Loucy (cell line): ENCODE results near the gene CLEC2L.

Experiments
- H2AFZ ChIP-seq: fragments of 200-600 bp; sonication (generic); 2 replicates; pipeline ENCODE4 v1.6.0; 2016; ENCODE audit warnings: antibody characterized with exemption, mild to moderate bottlenecking, low read length, moderate library complexity
- H3F3A ChIP-seq: fragments of 200-600 bp; 2 replicates; pipeline ENCODE4 v1.6.0; 2016; ENCODE audit warnings: antibody characterized with exemption, low read depth, mild to moderate bottlenecking
- H3K27me3 ChIP-seq: fragments of 200-600 bp; sonication (generic); 2 replicates; pipeline ENCODE4 v1.6.1; 2014; ENCODE audit warnings: low read length, mild to moderate bottlenecking; ENCODE audit not compliant: insufficient read depth, poor library complexity, severe bottlenecking
- H3K36me3 ChIP-seq: fragments of 200-600 bp; sonication (generic); 2 replicates; pipeline ENCODE4 v1.6.1; 2016; ENCODE audit warnings: low read length; ENCODE audit not compliant: insufficient read depth
- H3K4me1 ChIP-seq: fragments of 200-600 bp; sonication (generic); 2 replicates; pipeline ENCODE4 v1.5.1; 2014; ENCODE audit warnings: low read length, mild to moderate bottlenecking; ENCODE audit not compliant: insufficient read depth, poor library complexity, severe bottlenecking
- H3K4me2 ChIP-seq: fragments of 200-600 bp; sonication (generic); 2 replicates; pipeline ENCODE4 v1.6.0; 2014; ENCODE audit warnings: antibody characterized with exemption, low read length, low read depth, mild to moderate bottlenecking; ENCODE audit not compliant: poor library complexity, severe bottlenecking
- H3K4me3 ChIP-seq: fragments of 200-600 bp; sonication (generic); 2 replicates; pipeline ENCODE4 v1.5.1; 2014; ENCODE audit warnings: low read length, mild to moderate bottlenecking, mixed read lengths; ENCODE audit not compliant: poor library complexity, severe bottlenecking
- H3K79me2 ChIP-seq: fragments of 200-600 bp; sonication (generic); 2 replicates; pipeline ENCODE4 v1.6.1; 2014; ENCODE audit warnings: low read length; ENCODE audit not compliant: insufficient read depth
- H3K9ac ChIP-seq: fragments of 200-600 bp; sonication (generic); 2 replicates; pipeline ENCODE4 v1.6.0; 2014; ENCODE audit warnings: mild to moderate bottlenecking, low read depth, low read length, moderate library complexity; ENCODE audit not compliant: poor library complexity, severe bottlenecking
- H3K9me2 ChIP-seq: fragments of 200-600 bp; sonication (generic); replicated peaks from 2 replicates; pipeline ENCODE4 v1.6.1; 2016; ENCODE audit warnings: low read depth, low read length, mixed read lengths
- H3K9me3 ChIP-seq: fragments of 200-600 bp; sonication (generic); 2 replicates; pipeline ENCODE4 v1.6.1; 2014; ENCODE audit warnings: mild to moderate bottlenecking, antibody characterized with exemption, low read length, low read depth; ENCODE audit not compliant: insufficient read depth
- H4K20me1 ChIP-seq: fragments of 200-600 bp; sonication (generic); 2 replicates; pipeline ENCODE4 v1.6.0; 2014; ENCODE audit warnings: antibody characterized with exemption, low read length, mild to moderate bottlenecking; ENCODE audit not compliant: insufficient read depth, poor library complexity, severe bottlenecking
- CTCF ChIP-seq: fragments of 200-600 bp; sonication (generic); conservative IDR thresholded peaks from 2 replicates; pipeline ENCODE4 v1.5.1; 2014; ENCODE audit warnings: mild to moderate bottlenecking, antibody characterized with exemption, low read length
- EZH2phosphoT487 ChIP-seq: fragments of 200-600 bp; IDR thresholded peaks from 2 replicates; pipeline ENCODE4 v1.6.1; 2018; ENCODE audit warnings: antibody characterized with exemption, mild to moderate bottlenecking, moderate library complexity, borderline replicate concordance

CLEC2L gene

GRCh38 chr7:139523199-139523941 lies at the start of gene CLEC2L:
Gene CLEC2L (plus strand): TSS chr7:139523685. CDS start chr7:139523928, 243 bp downstream.
- H3K4me1 ChIP-seq: peaks cover 31% of the 10 kb centered on the region
- H3K27me3 ChIP-seq: no peaks in the 10 kb centered on the region
- H3K9ac ChIP-seq: no peak within 1 kb of the TSS
- H3K9me3 ChIP-seq: no peaks in the 10 kb centered on the region
- TF ChIP-seq EZH2phosphoT487: no peak
- no peak for TF ChIP-seq CTCF
- H3K4me3 ChIP-seq: no peak within 1 kb of the TSS
- H2AFZ ChIP-seq: no peak within 1 kb of the TSS
- no peaks in the 10 kb centered on the region for H3K9me2 ChIP-seq
- no peaks in the 10 kb centered on the region for H3F3A ChIP-seq
- no peaks in the 10 kb centered on the region for H4K20me1 ChIP-seq
- H3K79me2 ChIP-seq: no peaks in the 10 kb centered on the region
- H3K4me2 ChIP-seq: no peak within 1 kb of the TSS
- no peaks in the 10 kb centered on the region for H3K36me3 ChIP-seq

GRCh38 chr7:139476139-139476538 lies 47.3 kb upstream of the CLEC2L start:
- Histone ChIP-seq H3K4me2 (no peak overlapping the region), H3K9me3 (no peaks in the 10 kb centered on the region), H3K9ac (no peak overlapping the region), H2AFZ (no peak overlapping the region), H3K4me3 (no peak overlapping the region), H3K36me3 (no peaks in the 10 kb centered on the region), H3K27me3 (no peaks in the 10 kb centered on the region), H3K9me2 (no peaks in the 10 kb centered on the region), H3K4me1 (no peaks in the 10 kb centered on the region), H3K79me2 (no peaks in the 10 kb centered on the region), H3F3A (no peaks in the 10 kb centered on the region), H4K20me1 (no peaks in the 10 kb centered on the region)
- TF ChIP-seq CTCF (no peak), EZH2phosphoT487 (no peak)

- H3K27me3 ChIP-seq: no peaks in the 10 kb centered on the region
- TF ChIP-seq EZH2phosphoT487 (no peak), CTCF (no peak)
Observed at GRCh38 chr7:139476891-139477290, 46.6 kb upstream of the CLEC2L start.

More at GRCh38 chr7:139476891-139477290, 46.6 kb upstream of the CLEC2L start:
- Histone ChIP-seq H3K9me3 (no peaks in the 10 kb centered on the region), H3K4me1 (no peaks in the 10 kb centered on the region), H3K4me2 (no peak overlapping the region), H3K9me2 (no peaks in the 10 kb centered on the region), H4K20me1 (no peaks in the 10 kb centered on the region), H3K79me2 (no peaks in the 10 kb centered on the region), H3K36me3 (no peaks in the 10 kb centered on the region), H3K9ac (no peak overlapping the region), H2AFZ (no peak overlapping the region), H3F3A (no peaks in the 10 kb centered on the region), H3K4me3 (no peak overlapping the region)
